ACC112 (cell line): Measurements from ENCODE around the gene USP37.

Experiments
- H2AFZ ChIP-seq: fragments of 200-600 bp; sonication (generic); one replicate; pipeline ENCODE4 v1.6.0; 2017; ENCODE audit warnings: antibody characterized with exemption, low read length; ENCODE audit not compliant: unreplicated experiment
- H3K27ac ChIP-seq: fragments of 200-600 bp; sonication (generic); 2 replicates; pipeline ENCODE4 v1.5.1; 2014; ENCODE audit warnings: low read depth, mild to moderate bottlenecking, antibody characterized with exemption, low read length, moderate library complexity
- H3K27me3 ChIP-seq: fragments of 200-600 bp; sonication (generic); 2 replicates; pipeline ENCODE4 v1.6.1; 2014; ENCODE audit warnings: mild to moderate bottlenecking, antibody characterized with exemption, low read length, moderate library complexity, mixed read lengths; ENCODE audit not compliant: insufficient read depth
- H3K36me3 ChIP-seq: fragments of 200-600 bp; sonication (generic); 2 replicates; pipeline ENCODE4 v1.6.1; 2016; ENCODE audit warnings: mild to moderate bottlenecking, antibody characterized with exemption, low read length, moderate library complexity, mixed read lengths; ENCODE audit not compliant: insufficient read depth
- H3K4me1 ChIP-seq: fragments of 200-600 bp; sonication (generic); one replicate; pipeline ENCODE4 v1.6.1; 2016; ENCODE audit warnings: low read length, mixed read lengths; ENCODE audit not compliant: insufficient read depth, unreplicated experiment, control insufficient read depth
- H3K4me3 ChIP-seq: fragments of 200-600 bp; sonication (generic); 2 replicates; pipeline ENCODE4 v1.5.1; 2014; ENCODE audit warnings: mild to moderate bottlenecking, low read depth, low read length
- H3K79me2 ChIP-seq: fragments of 200-600 bp; sonication (generic); one replicate; pipeline ENCODE4 v1.6.0; 2016; ENCODE audit warnings: low read length; ENCODE audit not compliant: control insufficient read depth, unreplicated experiment, insufficient read depth

Gene USP37

GRCh38 chr2:218517434-218518206 is 50.5 kb downstream of the USP37 start:
- no peaks in the 10 kb centered on the region for H3K27me3 ChIP-seq
- no peak overlapping the region for H3K4me3 ChIP-seq
- H3K4me1 ChIP-seq: no peaks in the 10 kb centered on the region
- H3K36me3 ChIP-seq: 0 out of 2 replicates have a peak, but pooled peaks cover 3% of the 10 kb centered on the region
- H3K27ac ChIP-seq: no peak overlapping the region
- no peaks in the 10 kb centered on the region for H3K79me2 ChIP-seq
- H2AFZ ChIP-seq: no peak overlapping the region

- Histone ChIP-seq H3K36me3 (0 out of 2 replicates have a peak, but pooled peaks cover 3% of the 10 kb centered on the region), H3K79me2 (no peaks in the 10 kb centered on the region), H2AFZ (no peak overlapping the region), H3K4me3 (no peak overlapping the region), H3K27ac (no peak overlapping the region), H3K27me3 (no peaks in the 10 kb centered on the region), H3K4me1 (no peaks in the 10 kb centered on the region)
Measured at GRCh38 chr2:218516614-218517013, 51.5 kb downstream of the USP37 start.

GRCh38 chr2:218513676-218514075 is 54.5 kb downstream of the USP37 start:
- Histone ChIP-seq H3K36me3 (peaks cover 6% of the 10 kb centered on the region; the same call in 1 of the 2 replicates), H2AFZ (no peak overlapping the region), H3K27me3 (no peaks in the 10 kb centered on the region), H3K4me3 (no peak overlapping the region), H3K79me2 (no peaks in the 10 kb centered on the region), H3K27ac (no peak overlapping the region), H3K4me1 (no peaks in the 10 kb centered on the region)

GRCh38 chr2:218508299-218508698 is 59.9 kb downstream of the USP37 start:
- no peaks in the 10 kb centered on the region for H3K79me2 ChIP-seq
- H3K27ac ChIP-seq: no peak overlapping the region
- no peaks in the 10 kb centered on the region for H3K27me3 ChIP-seq
- no peak overlapping the region for H3K4me3 ChIP-seq
- H3K4me1 ChIP-seq: no peaks in the 10 kb centered on the region
- H2AFZ ChIP-seq: no peak overlapping the region
- peaks cover 17% of the 10 kb centered on the region; the same call in 1 of the 2 replicates for H3K36me3 ChIP-seq

GRCh38 chr2:218505754-218506371 is 62.3 kb downstream of the USP37 start:
- H3K4me3 ChIP-seq: no peak overlapping the region
- H3K36me3 ChIP-seq: peaks cover 26% of the 10 kb centered on the region
- no peaks in the 10 kb centered on the region for H3K79me2 ChIP-seq
- no peak overlapping the region for H2AFZ ChIP-seq
- no peaks in the 10 kb centered on the region for H3K27me3 ChIP-seq
- no peaks in the 10 kb centered on the region for H3K4me1 ChIP-seq
- H3K27ac ChIP-seq: no peak overlapping the region

- Histone ChIP-seq H3K4me1 (no peaks in the 10 kb centered on the region), H3K36me3 (peaks cover 29% of the 10 kb centered on the region), H3K27ac (no peak overlapping the region), H3K27me3 (no peaks in the 10 kb centered on the region), H3K79me2 (no peaks in the 10 kb centered on the region), H2AFZ (no peak overlapping the region), H3K4me3 (no peak overlapping the region)
Measured at GRCh38 chr2:218501665-218502064, 66.5 kb downstream of the USP37 start.

- Histone ChIP-seq H3K79me2 (no peaks in the 10 kb centered on the region), H2AFZ (no peak overlapping the region), H3K27me3 (no peaks in the 10 kb centered on the region), H3K36me3 (peaks cover 27% of the 10 kb centered on the region), H3K27ac (no peak overlapping the region), H3K4me3 (no peak overlapping the region), H3K4me1 (no peaks in the 10 kb centered on the region)
Measured at GRCh38 chr2:218500501-218501060, 67.6 kb downstream of the USP37 start.

GRCh38 chr2:218485986-218486667 is 82.0 kb downstream of the USP37 start:
- Histone ChIP-seq H3K27me3 (no peaks in the 10 kb centered on the region), H3K4me1 (no peaks in the 10 kb centered on the region), H3K36me3 (peaks cover 12% of the 10 kb centered on the region), H3K79me2 (no peaks in the 10 kb centered on the region), H3K4me3 (no peak overlapping the region), H3K27ac (peak overlapping the region; percentile 52; the same call in 1 of the 2 replicates), H2AFZ (no peak overlapping the region)

- H3K4me3 ChIP-seq: no peak overlapping the region
- H3K27me3 ChIP-seq: no peaks in the 10 kb centered on the region
- H3K79me2 ChIP-seq: no peaks in the 10 kb centered on the region
- H3K4me1 ChIP-seq: no peaks in the 10 kb centered on the region
- no peak overlapping the region for H3K27ac ChIP-seq
- no peak overlapping the region for H2AFZ ChIP-seq
- H3K36me3 ChIP-seq: peaks cover 14% of the 10 kb centered on the region
Measured at GRCh38 chr2:218482651-218483050, 85.5 kb downstream of the USP37 start.

GRCh38 chr2:218479595-218479994 is 88.6 kb downstream of the USP37 start:
- Histone ChIP-seq H3K4me1 (no peaks in the 10 kb centered on the region), H3K79me2 (no peaks in the 10 kb centered on the region), H3K4me3 (no peak overlapping the region), H3K27ac (no peak overlapping the region), H3K36me3 (peaks cover 28% of the 10 kb centered on the region), H2AFZ (no peak overlapping the region), H3K27me3 (no peaks in the 10 kb centered on the region)
